ENCODE data around the gene ANKRD44. TPM values are rescaled to one million over a fixed set of nuclear protein-coding genes. Genes with fewer than 3 reads are reported as not detected.

The ANKRD44 gene
- total and polyA plus RNA-seq, 2 of the 8 experiments (the other 6 are each of a cell fraction or from before 2014, with no cell fraction given) = 1.2 to 1.3 TPM

- Histone ChIP-seq H4K8ac (ENCODE audit: extremely low read depth, insufficient read depth, low read length) (no peak overlapping the region), H2AFZ (ENCODE audit: low read length) (no peak overlapping the region), H4K20me1 (replicated peaks in 1 of 2; ENCODE audit: control insufficient read depth in 1 of 2, insufficient read depth in 2 of 2, low read length in 2 of 2) (no peaks in the 10 kb centered on the region), H3K27me3 (replicated peaks in 1 of 4; ENCODE audit: control insufficient read depth in 3 of 4, extremely low read depth in 1 of 4, insufficient read depth in 3 of 4, low read length in 3 of 4) (no peaks in the 10 kb centered on the region), H3K23me2 (ENCODE audit: low read depth, low read length) (no peaks in the 10 kb centered on the region), H2BK5ac (ENCODE audit: low read depth, low read length) (no peak overlapping the region), H2BK12ac (ENCODE audit: low read depth, low read length) (no peak overlapping the region), H3K79me1 (ENCODE audit: low read depth, low read length) (no peaks in the 10 kb centered on the region), H2BK120ac (replicated peaks; ENCODE audit: low read depth, low read length) (no peak overlapping the region), H2BK15ac (ENCODE audit: low read length) (no peak overlapping the region), H4K91ac (replicated peaks; ENCODE audit: insufficient read length, low read length) (no peak overlapping the region), H3K4ac (replicated peaks; ENCODE audit: insufficient read length, low read depth, low read length) (no peak overlapping the region), H2AK5ac (ENCODE audit: low read depth, low read length) (no peak overlapping the region), H3K4me2 (ENCODE audit: insufficient read depth in 1 of 2, low read depth in 2 of 2, low read length in 2 of 2) (no peak overlapping the region), H3K4me3 (ENCODE audit: extremely low read depth in 1 of 4, insufficient read depth in 2 of 4, low read depth in 3 of 4, low read length in 4 of 4) (no peak overlapping the region), H3K14ac (ENCODE audit: insufficient read length) (no peak overlapping the region), H4K5ac (ENCODE audit: insufficient read length, low read depth, low read length) (no peak overlapping the region), H3K56ac (replicated peaks; ENCODE audit: insufficient read length, low read depth, low read length) (no peak overlapping the region), H3K9me3 (ENCODE audit: insufficient read depth in 2 of 2, low read depth in 1 of 2, low read length in 1 of 2) (no peaks in the 10 kb centered on the region), H3K9ac (replicated peaks in 1 of 4; ENCODE audit: extremely low read depth in 1 of 4, low read depth in 3 of 4, low read length in 3 of 4) (no peak overlapping the region), H3K18ac (ENCODE audit: extremely low read depth, low read length) (no peak overlapping the region), H3K36me3 (ENCODE audit: control insufficient read depth in 2 of 4, insufficient read depth in 4 of 4, low read length in 3 of 4) (no peaks in the 10 kb centered on the region), H3K79me2 (ENCODE audit: control insufficient read depth in 1 of 2, insufficient read depth in 2 of 2, low read length in 2 of 2) (no peaks in the 10 kb centered on the region), H3K23ac (ENCODE audit: insufficient read length) (no peak overlapping the region), H3K4me1 (replicated peaks in 1 of 4; ENCODE audit: control insufficient read depth in 3 of 4, insufficient read depth in 4 of 4, low read length in 3 of 4) (no peaks in the 10 kb centered on the region), H2BK20ac (ENCODE audit: low read length) (no peak overlapping the region), H3K27ac (ENCODE audit: low read depth, low read length) (no peak overlapping the region)
- DNase-seq (ENCODE audit: low read depth in 1 of 2, low spot score in 2 of 2) (no peak), FAIRE-seq (no peak)
- WGBS, 2 experiments (ENCODE audit: extremely low coverage in 1 of 2, insufficient coverage in 1 of 2, insufficient read length in 1 of 2, insufficient replicate concordance in 2 of 2, low coverage in 1 of 2, low lambda C conversion rate in 2 of 2, missing lambda C conversion rate in 1 of 2) = 79% methylated on average over 1 of the region's 1 CpG; no CpG with 5 or more reads in 1 of the 2 experiments
- ChIA-PET CTCF (ENCODE audit: partially characterized antibody) (interaction anchor here (0.6 to 1.1 kb wide), 3 partner anchors 12 to 742 kb away, joined by 3 to 6 read pairs (median 4); no protein-coding TSS in a partner anchor), POLR2A (ENCODE audit: partially characterized antibody) (no interaction called here)
- TF ChIP-seq TBP (IDR thresholded peaks at IDR 0.05; ENCODE audit: low read depth, low read length) (no peak), SP4 (IDR thresholded peaks at IDR 0.05; ENCODE audit: low read length) (no peak), USF2 (IDR thresholded peaks at IDR 0.05; ENCODE audit: low read length) (no peak), ZNF274 (IDR thresholded peaks at IDR 0.05; ENCODE audit: borderline replicate concordance, extremely low read depth, low read length) (no peak), EP300 (IDR thresholded peaks at IDR 0.05; ENCODE audit: borderline replicate concordance in 1 of 2, low read depth in 2 of 2, low read length in 2 of 2) (no peak), CTCF (IDR thresholded peaks at IDR 0.05; ENCODE audit: control extremely low read depth in 1 of 3, insufficient read depth in 1 of 3, low read depth in 1 of 3, low read length in 3 of 3) (no peak), HDAC6 (IDR thresholded peaks at IDR 0.05; ENCODE audit: low read depth, low read length) (no peak), JUN (IDR thresholded peaks at IDR 0.05; ENCODE audit: low read depth, low read length) (no peak)
Observed at GRCh38 chr2:197240421-197241041, 70.0 kb downstream of the ANKRD44 start.

All from H1 (cell line).